GM18867 (cell line): ENCODE measurements around the gene CCT6A.
"Not testable (repeated sequence)": the region's sequence is repeated elsewhere in the genome, so short reads cannot be mapped to it uniquely, and the experiment has no call there.

Experiments used
- ATAC-seq: cut with Tn5 transposase; IDR thresholded peaks from one replicate; pipeline ENCODE4 v1.9.1; 2021; ENCODE audit warnings: mild to moderate bottlenecking, moderate library complexity; ENCODE audit not compliant: unreplicated experiment

Gene CCT6A

DNA sequence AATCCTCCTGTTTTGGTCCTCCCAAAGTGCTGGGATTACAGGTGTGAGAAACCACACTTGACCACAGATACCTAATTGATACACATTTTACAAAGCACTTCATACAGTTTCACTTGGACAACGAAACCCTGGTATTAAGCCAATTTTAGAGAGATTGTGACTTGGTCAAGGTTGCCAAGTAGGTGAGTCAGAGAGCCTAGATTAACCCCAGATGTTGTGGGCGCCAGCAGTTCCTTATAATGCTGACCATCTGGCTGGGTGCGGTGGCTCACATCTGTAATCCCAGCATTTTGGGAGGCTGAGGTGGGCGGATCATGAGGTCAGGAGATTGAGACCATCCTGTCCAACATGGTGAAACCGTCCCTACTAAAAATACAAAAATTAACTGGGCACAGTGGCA is 46.1 kb downstream of the CCT6A start:
- ATAC-seq, result no peak

DNA sequence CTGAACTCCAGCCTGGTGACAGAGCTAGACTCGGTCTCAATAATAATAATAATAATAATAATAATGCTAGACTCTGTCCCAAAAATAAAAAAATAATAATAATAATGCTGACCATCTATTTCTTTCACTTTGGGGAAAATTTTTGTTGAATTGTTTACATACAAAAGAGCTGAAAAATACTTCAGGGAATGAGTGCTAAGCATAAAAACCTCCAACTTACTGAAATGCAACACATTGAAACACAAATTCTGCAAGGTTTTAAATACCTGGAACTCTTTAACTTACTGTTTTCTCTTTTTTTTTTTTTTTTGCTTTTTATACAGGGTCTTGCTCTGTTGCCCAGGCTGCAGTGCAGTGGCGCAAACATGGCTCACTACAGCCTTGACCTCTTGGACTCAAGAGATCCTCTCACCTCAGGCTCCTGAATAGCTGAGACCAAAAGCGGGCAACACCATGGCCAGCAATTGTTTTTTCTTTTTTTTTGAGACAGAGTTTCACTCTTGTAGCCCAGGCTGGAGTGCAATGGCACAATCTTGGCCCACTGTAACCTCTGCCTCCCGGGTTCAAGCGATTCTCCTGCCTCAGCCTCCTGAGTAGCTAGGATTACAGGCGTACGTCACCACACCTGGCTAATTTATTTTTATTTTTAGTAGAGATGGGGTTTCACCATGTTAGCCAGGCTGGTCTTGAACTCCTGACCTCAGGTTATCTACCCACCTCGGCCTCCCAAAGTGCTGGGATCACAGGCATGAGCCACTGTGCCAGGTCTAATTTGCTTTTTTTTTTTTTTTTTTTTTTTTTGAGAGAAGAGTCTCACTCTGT is 46.8 kb downstream of the CCT6A start:
- not testable (repeated sequence) for ATAC-seq

- ATAC-seq, result no peak
Observed at GRCh38 chr7:56099653-56100052, 48.1 kb downstream of the CCT6A start.

DNA sequence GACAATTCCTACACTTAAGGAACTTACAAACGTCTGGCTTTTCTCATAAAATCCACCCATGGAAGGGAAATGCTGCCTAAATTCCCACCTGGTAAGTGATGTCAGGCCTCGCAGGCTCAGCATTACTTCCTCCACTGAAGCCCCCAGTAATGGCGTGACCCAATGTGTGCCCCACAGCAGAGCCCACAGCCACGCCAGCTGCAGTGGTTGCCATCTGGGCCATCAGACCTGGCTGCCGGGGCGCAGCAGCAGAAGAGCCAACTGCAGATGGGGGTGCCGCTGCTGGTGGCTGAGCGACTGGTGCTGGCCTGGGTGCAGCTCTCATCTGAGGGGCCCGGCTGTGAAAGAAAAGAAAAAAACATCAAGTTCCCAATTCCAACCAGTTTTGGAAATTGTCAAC is 52.6 kb downstream of the CCT6A start:
- not testable (repeated sequence) for ATAC-seq

- peak; percentile 21 for ATAC-seq
Observed at GRCh38 chr7:56105508-56105907, 53.9 kb downstream of the CCT6A start.

DNA sequence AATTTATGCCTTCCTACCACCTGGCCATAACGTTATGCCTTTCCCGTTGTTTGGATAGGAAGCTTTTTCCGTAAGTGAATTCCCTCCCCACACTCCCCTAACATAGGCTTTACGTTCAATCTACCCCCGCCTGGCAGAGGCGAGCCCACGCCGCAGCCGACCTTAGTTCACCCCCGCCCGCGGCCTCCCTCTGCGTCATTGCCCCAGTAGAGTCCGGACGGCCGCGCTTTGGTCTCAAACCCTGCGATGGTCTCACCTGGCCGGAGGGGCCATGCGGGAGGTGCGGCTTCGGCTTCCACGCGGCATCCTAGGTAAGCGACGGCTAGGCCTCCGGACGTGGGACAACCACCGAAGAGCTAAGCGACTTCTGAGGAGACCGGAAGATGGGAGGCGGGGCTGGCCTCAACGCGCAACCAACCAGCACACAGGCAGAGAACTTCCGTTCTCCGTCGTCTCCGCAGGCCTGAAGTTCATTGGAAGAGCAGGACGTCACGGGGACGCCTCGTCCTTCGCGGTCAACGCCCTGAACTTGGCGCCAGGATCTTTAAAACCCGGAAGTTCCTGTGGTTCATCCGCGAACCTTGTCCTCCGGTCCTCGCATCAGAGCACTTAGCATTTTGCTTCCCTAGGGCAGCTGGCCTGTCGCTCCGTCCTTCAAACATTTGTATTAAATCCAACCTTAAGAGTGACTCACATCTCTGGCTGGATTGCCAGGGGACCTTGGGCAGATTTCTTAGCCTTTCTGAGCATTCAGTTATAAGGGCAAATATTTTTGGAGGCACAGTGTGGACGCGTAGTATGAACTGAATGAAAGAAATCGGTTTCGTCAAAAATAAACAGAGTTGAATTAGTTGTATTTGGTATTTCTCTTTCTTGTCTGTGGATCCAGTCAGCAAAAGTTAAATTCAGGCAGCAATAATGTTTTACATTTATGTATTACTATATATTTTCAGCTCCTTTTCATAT is 54.8 kb downstream of the CCT6A start, which contains the start of gene CHCHD2:
TSS of gene CHCHD2 (minus strand) at position 369 of the 966 bp plus-strand sequence. CDS start at position 306, 63 bp downstream.
- ATAC-seq, result peak; percentile 99

DNA sequence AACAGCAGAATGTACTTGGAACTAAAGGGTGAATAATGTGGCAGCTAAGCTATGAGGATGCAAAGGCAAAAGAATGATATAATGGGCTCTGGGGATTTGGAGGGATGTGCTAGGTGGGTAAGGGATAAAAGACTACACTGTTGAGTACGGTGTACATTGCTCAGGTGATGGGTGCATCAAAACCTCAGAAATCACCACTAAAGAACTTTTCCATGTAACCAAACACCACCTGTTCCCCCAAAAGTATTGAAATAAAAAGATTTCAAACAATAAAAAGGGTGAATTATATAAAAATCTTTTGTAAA is 56.3 kb downstream of the CCT6A start:
- no peak for ATAC-seq

DNA sequence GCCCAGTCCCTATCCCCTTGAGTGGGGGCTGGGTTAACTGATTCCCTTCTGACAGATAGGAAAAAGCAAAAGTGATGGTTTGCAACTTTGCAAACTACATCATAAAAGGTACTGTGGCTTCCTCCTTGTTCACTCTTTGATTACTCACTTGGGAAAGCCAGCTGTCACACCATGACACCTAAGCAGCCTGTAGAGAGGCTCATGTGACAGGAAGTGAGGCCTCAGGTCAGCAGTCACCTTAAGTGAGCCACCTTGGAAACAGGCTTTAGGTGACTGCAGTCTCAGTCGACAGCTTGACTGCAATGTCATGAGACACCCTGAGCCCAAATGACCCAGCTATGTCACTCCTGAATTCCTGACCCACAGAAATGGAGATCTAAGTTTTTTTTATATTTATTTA is 59.0 kb downstream of the CCT6A start:
- no peak for ATAC-seq

DNA sequence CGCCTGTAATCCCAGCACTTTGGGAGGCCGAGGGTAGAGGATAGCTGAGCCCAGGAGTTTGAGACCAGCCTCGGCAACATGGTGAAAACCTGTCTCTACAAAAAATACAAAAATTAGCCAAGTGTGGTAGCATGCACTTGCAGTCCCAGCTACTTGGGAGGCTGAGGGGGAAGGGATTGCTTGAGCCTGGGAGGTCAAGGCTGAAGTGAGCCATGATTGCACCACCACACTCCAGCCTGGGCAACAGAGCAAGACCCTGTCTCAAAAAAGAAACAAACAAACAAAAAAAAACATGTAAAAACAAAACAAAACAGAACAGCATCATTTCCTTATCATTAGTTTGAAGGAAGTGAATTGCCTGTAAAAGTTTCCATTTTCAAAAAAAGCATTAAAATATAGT is 60.7 kb downstream of the CCT6A start:
- not testable (repeated sequence) for ATAC-seq
